Activated naive CD4-positive, alpha-beta T cell (primary cell): ENCODE results near the gene TCF7L1.

Experiments
- DNase-seq, 4 experiments: peaks; one replicate each; lab custom pipeline; 2025; lab: John Stamatoyannopoulos, UW

TCF7L1 gene

GRCh38 chr2:85356186-85356585, 223.0 kb downstream of the TCF7L1 start:
- no peak for DNase-seq

- no peak for DNase-seq
Observed at GRCh38 chr2:85357736-85358135, 224.5 kb downstream of the TCF7L1 start.
